Sigmoid colon (tissue), 3 donors: ENCODE results near the gene PRDM16.

Source experiments
- CTCF ChIP-seq, 4 experiments: fragments of 450-650 bp in 3 of 4; fragments of 200-600 bp in 1 of 4; IDR thresholded peaks; one replicate each; pipeline ENCODE4 v1.5.1; 2016 to 2019; ENCODE audit warnings: antibody characterized with exemption in 4 of 4, mild to moderate bottlenecking in 3 of 4, moderate library complexity in 2 of 4
- POLR2A ChIP-seq, 2 donors: fragments of 450-650 bp; IDR thresholded peaks; one replicate each; pipeline ENCODE4 v1.6.1; 2016; ENCODE audit warnings: antibody characterized with exemption in 2 of 2, mild to moderate bottlenecking in 2 of 2, moderate library complexity in 2 of 2

- no peak for TF ChIP-seq CTCF (IDR thresholded peaks at IDR 0.05)
- no peak for TF ChIP-seq POLR2A (IDR thresholded peaks at IDR 0.05)
Measured at GRCh38 chr1:3331564-3331963, 262.6 kb downstream of the PRDM16 start.
